SK-N-MC (cell line): ENCODE results near the gene JPH2.

ENCODE experiments used
- DNase-seq: peaks from one replicate; pipeline ENCODE4 v3.0.0-alpha.2; 2011; ENCODE audit warnings: low read depth, low spot score
- H3K27ac ChIP-seq: fragments of 200-600 bp; sonication (generic); 2 replicates; pipeline ENCODE4 v1.5.1; 2016; ENCODE audit warnings: mixed run types
- H3K36me3 ChIP-seq: fragments of 200-600 bp; sonication (generic); 2 replicates; pipeline ENCODE4 v1.6.1; 2017; ENCODE audit warnings: antibody characterized with exemption, low read length, mixed read lengths; ENCODE audit not compliant: insufficient read depth
- H3K4me3 ChIP-seq: fragments of 200-600 bp; sonication (generic); 2 replicates; pipeline ENCODE4 v1.5.1; 2016
- H3K9ac ChIP-seq: fragments of 200-600 bp; sonication (generic); 2 replicates; pipeline ENCODE4 v1.8.0; 2017; ENCODE audit warnings: mixed run types, mixed read lengths; ENCODE audit not compliant: insufficient read length
- H3K9me3 ChIP-seq: fragments of 200-600 bp; sonication (generic); 2 replicates; pipeline ENCODE4 v1.6.1; 2017; ENCODE audit warnings: low read depth, mild to moderate bottlenecking, antibody characterized with exemption, low read length, moderate library complexity, mixed read lengths
- EZH2 ChIP-seq: fragments of 200-600 bp; sonication (generic); IDR thresholded peaks from one replicate; pipeline ENCODE4 v1.6.1; 2017; ENCODE audit warnings: antibody characterized with exemption
- FOXP2 ChIP-seq: optimal IDR thresholded peaks from 2 replicates; pipeline ENCODE3; 2011; ENCODE audit warnings: mild to moderate bottlenecking, moderate library complexity; ENCODE audit not compliant: insufficient read depth; ENCODE audit errors: extremely low read length, control extremely low read depth
- POLR2AphosphoS5 ChIP-seq: IDR thresholded peaks from 2 replicates; pipeline ENCODE4 v1.6.1; 2012; ENCODE audit warnings: mild to moderate bottlenecking, low read depth, low read length, borderline replicate concordance

The JPH2 gene

GRCh38 chr20:44174996-44175765 lies 11.8 kb downstream of the JPH2 start:
- H3K36me3 ChIP-seq = no peaks in the 10 kb centered on the region

DNA sequence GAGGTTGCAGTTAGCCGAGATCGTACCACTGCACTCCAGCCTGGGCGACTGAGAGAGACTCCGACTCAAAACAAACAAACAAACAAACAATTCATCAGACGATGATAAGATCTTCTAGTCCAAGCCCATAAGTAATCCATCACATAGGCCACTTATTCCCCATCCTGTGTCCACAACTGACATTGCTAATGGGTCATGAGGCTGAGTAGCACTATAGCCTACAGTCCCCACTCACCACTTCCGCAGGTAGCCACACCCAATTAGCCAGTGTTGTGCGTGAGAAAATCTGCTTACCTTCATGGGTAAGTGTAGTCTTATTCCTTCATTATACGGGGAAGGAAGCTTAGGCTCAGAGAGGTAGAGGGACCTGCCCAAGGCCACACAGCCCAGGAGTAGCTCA lies 13.1 kb downstream of the JPH2 start:
- Histone ChIP-seq H3K36me3 (no peaks in the 10 kb centered on the region), H3K27ac (no peak overlapping the region), H3K9ac (no peak overlapping the region), H3K4me3 (no peak overlapping the region), H3K9me3 (no peaks in the 10 kb centered on the region)
- no peak for TF ChIP-seq EZH2
- TF ChIP-seq FOXP2 = no peak
- no peak for TF ChIP-seq POLR2AphosphoS5
- no peak for DNase-seq

More at GRCh38 chr20:44174996-44175765, 11.8 kb downstream of the JPH2 start:
- DNase-seq = no peak
- Histone ChIP-seq H3K4me3 (no peak overlapping the region), H3K9me3 (no peaks in the 10 kb centered on the region), H3K9ac (no peak overlapping the region), H3K27ac (no peak overlapping the region)
- TF ChIP-seq FOXP2 (no peak), POLR2AphosphoS5 (no peak), EZH2 (no peak)

GRCh38 chr20:44173116-44173515 lies 13.9 kb downstream of the JPH2 start:
- TF ChIP-seq EZH2 = no peak
- no peak overlapping the region for H3K4me3 ChIP-seq
- no peak overlapping the region for H3K27ac ChIP-seq
- no peak overlapping the region for H3K9ac ChIP-seq
- no peaks in the 10 kb centered on the region for H3K9me3 ChIP-seq
- no peaks in the 10 kb centered on the region for H3K36me3 ChIP-seq
- no peak for DNase-seq

GRCh38 chr20:44172572-44172950 lies 14.4 kb downstream of the JPH2 start:
- no peak overlapping the region for H3K27ac ChIP-seq
- no peaks in the 10 kb centered on the region for H3K36me3 ChIP-seq
- H3K9me3 ChIP-seq = no peaks in the 10 kb centered on the region
- DNase-seq = no peak
- no peak overlapping the region for H3K4me3 ChIP-seq
- TF ChIP-seq POLR2AphosphoS5 (no peak), FOXP2 (no peak), EZH2 (no peak)
- H3K9ac ChIP-seq = no peak overlapping the region

DNA sequence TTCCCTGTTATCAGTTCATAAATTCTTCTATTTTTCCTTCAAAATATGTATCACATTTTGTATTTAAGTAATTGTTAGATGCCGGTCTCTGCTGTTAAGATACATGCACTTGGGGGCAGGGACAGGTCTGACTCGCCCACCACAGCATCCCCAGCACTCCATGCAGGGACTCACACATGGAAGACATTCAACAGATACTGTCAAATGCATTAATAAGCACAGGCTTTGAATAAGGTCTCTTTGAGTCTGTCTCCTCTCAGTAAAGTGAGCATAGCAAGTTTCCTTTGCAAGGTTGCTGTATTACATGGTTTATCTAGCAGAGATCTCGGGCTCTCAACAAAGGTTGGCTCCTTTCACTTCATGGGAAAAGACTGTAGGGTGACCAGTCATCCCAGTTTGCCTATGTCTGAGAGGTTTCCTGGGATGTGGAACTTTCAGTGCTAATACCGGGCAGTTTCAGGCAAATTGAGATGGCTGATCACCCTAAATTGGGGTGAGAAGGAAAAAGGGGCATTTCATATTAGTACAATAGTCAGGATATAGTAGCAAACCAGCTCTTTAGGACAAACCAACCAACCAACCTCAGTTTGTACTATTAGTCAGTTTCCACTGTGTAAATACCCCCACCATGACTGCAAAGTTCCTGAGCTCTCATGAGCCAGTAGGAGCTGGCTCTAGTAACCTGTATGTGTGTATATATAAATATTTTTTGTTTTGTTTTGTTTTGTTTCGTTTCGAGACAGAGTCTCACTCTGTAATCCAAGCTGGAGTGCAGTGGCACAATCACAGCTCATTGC lies 15.0 kb downstream of the JPH2 start:
- Histone ChIP-seq H3K4me3 (no peak overlapping the region), H3K27ac (no peak overlapping the region), H3K36me3 (no peaks in the 10 kb centered on the region), H3K9me3 (no peaks in the 10 kb centered on the region), H3K9ac (no peak overlapping the region)
- TF ChIP-seq POLR2AphosphoS5 = no peak
- TF ChIP-seq EZH2 = no peak
- TF ChIP-seq FOXP2 = no peak
- DNase-seq = no peak

DNA sequence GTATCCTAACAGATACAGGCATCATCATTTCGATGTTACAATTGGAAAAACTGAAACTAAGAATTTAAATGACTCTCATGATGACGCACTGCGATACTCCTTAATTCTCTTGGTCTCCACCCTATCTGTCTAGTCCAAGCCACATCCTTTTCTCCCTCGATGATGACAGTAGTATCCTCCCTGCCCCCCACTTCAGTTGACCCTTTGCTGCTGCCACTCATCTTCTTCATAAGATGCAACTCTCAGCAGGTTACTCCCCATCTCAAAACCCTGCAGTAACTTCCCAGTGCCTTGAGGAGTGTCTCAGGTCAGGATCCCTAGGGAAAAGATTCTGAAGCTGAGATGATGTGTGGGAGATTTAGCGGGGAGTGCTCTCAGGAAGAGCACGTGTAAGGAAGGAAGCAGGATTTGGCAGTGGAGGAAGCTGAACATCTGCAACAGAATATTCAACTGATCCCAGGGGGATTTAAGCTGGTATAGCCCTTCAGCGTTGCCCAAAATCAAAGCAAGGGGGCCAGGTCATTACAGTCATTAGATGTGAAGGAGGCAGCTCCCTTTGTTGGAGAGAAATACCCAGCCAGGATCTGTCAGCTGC lies 16.1 kb downstream of the JPH2 start:
- TF ChIP-seq EZH2 = no peak
- no peak for TF ChIP-seq FOXP2
- no peak for TF ChIP-seq POLR2AphosphoS5
- no peak overlapping the region for H3K27ac ChIP-seq
- H3K4me3 ChIP-seq = no peak overlapping the region
- no peaks in the 10 kb centered on the region for H3K36me3 ChIP-seq
- no peaks in the 10 kb centered on the region for H3K9me3 ChIP-seq
- no peak for DNase-seq
- no peak overlapping the region for H3K9ac ChIP-seq

GRCh38 chr20:44167736-44168135 lies 19.3 kb downstream of the JPH2 start:
- Histone ChIP-seq H3K36me3 (no peaks in the 10 kb centered on the region), H3K27ac (no peak overlapping the region), H3K9me3 (no peaks in the 10 kb centered on the region), H3K9ac (no peak overlapping the region), H3K4me3 (no peak overlapping the region)
- DNase-seq = no peak
- TF ChIP-seq EZH2 = no peak
- no peak for TF ChIP-seq POLR2AphosphoS5
- TF ChIP-seq FOXP2 = no peak

GRCh38 chr20:44166477-44166876 lies 20.5 kb downstream of the JPH2 start:
- H3K4me3 ChIP-seq = peak overlapping the region; percentile 33
- H3K9ac ChIP-seq = no peak overlapping the region
- no peak for DNase-seq
- no peak for TF ChIP-seq EZH2
- TF ChIP-seq POLR2AphosphoS5 = no peak
- TF ChIP-seq FOXP2 = no peak
- no peaks in the 10 kb centered on the region for H3K36me3 ChIP-seq
- H3K9me3 ChIP-seq = no peaks in the 10 kb centered on the region
- no peak overlapping the region for H3K27ac ChIP-seq
